ENCODE data around the gene ADAM22. TPM values are rescaled to one million over a fixed set of nuclear protein-coding genes. Genes with fewer than 3 reads are reported as not detected.
A peak's percentile ranks its signal among the peaks of the same experiment; 100 is the strongest.

Gene ADAM22
- total RNA-seq, 1 donor from 2014 or later: under 0.01 TPM

GRCh38 chr7:87982116-87982515 lies 48.1 kb downstream of the ADAM22 start:
- Histone ChIP-seq H3K27me3 (ENCODE audit: control insufficient read depth, insufficient read depth, low read length) (no peaks in the 10 kb centered on the region), H3K4me3 (ENCODE audit: low read depth, low read length) (no peak overlapping the region), H3K36me3 (ENCODE audit: control insufficient read depth, insufficient read depth, low read length) (no peaks in the 10 kb centered on the region)
- DNase-seq (ENCODE audit: low read depth) (no peak), FAIRE-seq (no peak)
- no peak for TF ChIP-seq CTCF (IDR thresholded peaks at IDR 0.05; ENCODE audit: insufficient read depth, low read length, severe bottlenecking)

GRCh38 chr7:87984088-87984487 lies 50.0 kb downstream of the ADAM22 start:
- Histone ChIP-seq H3K4me3 (ENCODE audit: low read depth, low read length) (no peak overlapping the region), H3K27me3 (ENCODE audit: control insufficient read depth, insufficient read depth, low read length) (no peaks in the 10 kb centered on the region), H3K36me3 (ENCODE audit: control insufficient read depth, insufficient read depth, low read length) (no peaks in the 10 kb centered on the region)
- no peak for TF ChIP-seq CTCF (IDR thresholded peaks at IDR 0.05; ENCODE audit: insufficient read depth, low read length, severe bottlenecking)
- DNase-seq (ENCODE audit: low read depth) (no peak), FAIRE-seq (no peak)

- Histone ChIP-seq H3K27me3 (ENCODE audit: control insufficient read depth, insufficient read depth, low read length) (no peaks in the 10 kb centered on the region), H3K36me3 (ENCODE audit: control insufficient read depth, insufficient read depth, low read length) (no peaks in the 10 kb centered on the region), H3K4me3 (ENCODE audit: low read depth, low read length) (no peak overlapping the region)
- TF ChIP-seq CTCF (IDR thresholded peaks at IDR 0.05; ENCODE audit: insufficient read depth, low read length, severe bottlenecking): no peak
- DNase-seq (ENCODE audit: low read depth): peak; percentile 5
- FAIRE-seq: no peak
Observed at GRCh38 chr7:87993269-87993668, 59.2 kb downstream of the ADAM22 start.

GRCh38 chr7:87999261-87999660 lies 65.2 kb downstream of the ADAM22 start:
- H3K4me3 ChIP-seq (ENCODE audit: low read depth, low read length): no peak overlapping the region
- no peaks in the 10 kb centered on the region for H3K27me3 ChIP-seq (ENCODE audit: control insufficient read depth, insufficient read depth, low read length)
- H3K36me3 ChIP-seq (ENCODE audit: control insufficient read depth, insufficient read depth, low read length): no peaks in the 10 kb centered on the region
- FAIRE-seq: no peak
- no peak for TF ChIP-seq CTCF (IDR thresholded peaks at IDR 0.05; ENCODE audit: insufficient read depth, low read length, severe bottlenecking)
- no peak for DNase-seq (ENCODE audit: low read depth)

GRCh38 chr7:88001744-88002530 lies 67.9 kb downstream of the ADAM22 start:
- DNase-seq (ENCODE audit: low read depth) (no peak), FAIRE-seq (no peak)
- no peak for TF ChIP-seq CTCF (IDR thresholded peaks at IDR 0.05; ENCODE audit: insufficient read depth, low read length, severe bottlenecking)
- Histone ChIP-seq H3K36me3 (ENCODE audit: control insufficient read depth, insufficient read depth, low read length) (no peaks in the 10 kb centered on the region), H3K27me3 (ENCODE audit: control insufficient read depth, insufficient read depth, low read length) (no peaks in the 10 kb centered on the region), H3K4me3 (ENCODE audit: low read depth, low read length) (no peak overlapping the region)

GRCh38 chr7:88002617-88003016 lies 68.6 kb downstream of the ADAM22 start:
- FAIRE-seq (no peak), DNase-seq (ENCODE audit: low read depth) (no peak)
- H3K4me3 ChIP-seq (ENCODE audit: low read depth, low read length): no peak overlapping the region
- no peaks in the 10 kb centered on the region for H3K36me3 ChIP-seq (ENCODE audit: control insufficient read depth, insufficient read depth, low read length)
- H3K27me3 ChIP-seq (ENCODE audit: control insufficient read depth, insufficient read depth, low read length): no peaks in the 10 kb centered on the region
- TF ChIP-seq CTCF (IDR thresholded peaks at IDR 0.05; ENCODE audit: insufficient read depth, low read length, severe bottlenecking): no peak

Data from bronchial epithelial cell (primary cell).